OCI-LY7 (cell line): ENCODE measurements around the gene GGA1. TPM values are rescaled to one million over a fixed set of nuclear protein-coding genes. Genes with fewer than 3 reads are reported as not detected.
A peak's percentile ranks its signal among the peaks of the same experiment; 100 is the strongest.

Source experiments
- BruUV-seq: library from RNA; stranded (reverse); fragments of 400-500 nt; replicated peaks from 2 replicates; lab custom pipeline; 2021; lab: Mats Ljungman, UMichigan
- CTCF ChIA-PET: fragments of 300-600 bp; sonication (Branson Sonifier 250); formaldehyde crosslinking; loops from one replicate; lab custom pipeline; 2022; ENCODE audit warnings: antibody characterized with exemption; ENCODE audit not compliant: unreplicated experiment; lab: Charles Lee
- POLR2A ChIA-PET: fragments of 300-600 bp; sonication (Branson Sonifier 250); formaldehyde crosslinking; loops from one replicate; lab custom pipeline; 2022; ENCODE audit warnings: antibody characterized with exemption; lab: Charles Lee
- DNase-seq: peaks from one replicate; pipeline ENCODE4 v3.0.0-alpha.2; 2015; ENCODE audit warnings: low spot score
- H2AFZ ChIP-seq: fragments of 200-600 bp; sonication (generic), shearing (Covaris generic); 2 replicates; pipeline ENCODE4 v1.6.1; 2014; ENCODE audit warnings: mild to moderate bottlenecking, antibody characterized with exemption, low read length, moderate library complexity
- H3K27ac ChIP-seq: fragments of 200-600 bp; sonication (generic); 2 replicates; pipeline ENCODE4 v1.5.1; 2014; ENCODE audit warnings: mixed run types, low read depth, mild to moderate bottlenecking, moderate library complexity, low read length, inconsistent platforms; ENCODE audit not compliant: poor library complexity, severe bottlenecking
- H3K36me3 ChIP-seq: fragments of 200-600 bp; sonication (generic); 2 replicates; pipeline ENCODE4 v1.6.1; 2014; ENCODE audit warnings: mild to moderate bottlenecking, antibody characterized with exemption, low read length, moderate library complexity, mixed read lengths; ENCODE audit not compliant: insufficient read depth
- H3K4me1 ChIP-seq: fragments of 200-600 bp; sonication (generic); 2 replicates; pipeline ENCODE4 v1.5.1; 2014; ENCODE audit warnings: mild to moderate bottlenecking, low read length; ENCODE audit not compliant: insufficient read depth, poor library complexity, severe bottlenecking
- H3K4me2 ChIP-seq: fragments of 200-600 bp; sonication (generic); 2 replicates; pipeline ENCODE4 v1.6.1; 2014; ENCODE audit warnings: mild to moderate bottlenecking, low read length
- H3K4me3 ChIP-seq: fragments of 200-600 bp; sonication (generic); 2 replicates; pipeline ENCODE4 v1.5.1; 2014; ENCODE audit warnings: mild to moderate bottlenecking, low read depth, low read length; ENCODE audit not compliant: poor library complexity, severe bottlenecking
- H3K79me2 ChIP-seq: fragments of 200-600 bp; sonication (generic); 2 replicates; pipeline ENCODE4 v1.6.1; 2016; ENCODE audit warnings: low read depth, mild to moderate bottlenecking, low read length, moderate library complexity, mixed read lengths; ENCODE audit not compliant: insufficient read depth
- H3K9me2 ChIP-seq: fragments of 200-600 bp; sonication (generic); 2 replicates; pipeline ENCODE4 v1.6.1; 2016; ENCODE audit warnings: mild to moderate bottlenecking, low read length, mixed read lengths; ENCODE audit not compliant: insufficient read depth
- H3K9me3 ChIP-seq: fragments of 200-600 bp; sonication (generic); 2 replicates; pipeline ENCODE4 v1.6.1; 2014; ENCODE audit warnings: mild to moderate bottlenecking, mixed run types, low read length, mixed read lengths
- H4K20me1 ChIP-seq: fragments of 200-600 bp; sonication (generic); 2 replicates; pipeline ENCODE4 v1.6.1; 2014; ENCODE audit warnings: mild to moderate bottlenecking, antibody characterized with exemption, low read length, moderate library complexity, mixed read lengths; ENCODE audit not compliant: insufficient read depth
- EZH2phosphoT487 ChIP-seq: fragments of 200-600 bp; sonication (generic); IDR thresholded peaks from 2 replicates; pipeline ENCODE4 v1.6.1; 2018; ENCODE audit warnings: low read depth, borderline replicate concordance, mild to moderate bottlenecking, mixed run types, antibody characterized with exemption, low read length, moderate library complexity, mixed read lengths
- intact Hi-C: fragments of 100-400 bp; cut with micrococcal nuclease; formaldehyde crosslinking; loops from one replicate; pipeline ENCODE4 v1.10.0; 2022; ENCODE audit not compliant: unreplicated experiment
- total RNA-seq, 2 experiments: library from RNA; depleted of rRNA in 1 of 2; stranded (reverse); fragments of >200 nt in 1 of 2; shearing (Covaris generic) in 1 of 2; gene quantifications; 2 replicates each; pipeline ENCODE4 v1.2.3, GENCODE V29; 2014 to 2022
- TF ChIP-seq, protein P1 (sequence below): fragments of 200-600 bp; sonication (generic); conservative IDR thresholded peaks from 2 replicates; pipeline ENCODE4 v1.5.1; 2014; ENCODE audit warnings: mild to moderate bottlenecking, antibody characterized with exemption, low read length, moderate library complexity, mixed read lengths

The GGA1 gene
- total RNA-seq, 2 experiments from 2014 or later: 127 to 172 TPM

DNA sequence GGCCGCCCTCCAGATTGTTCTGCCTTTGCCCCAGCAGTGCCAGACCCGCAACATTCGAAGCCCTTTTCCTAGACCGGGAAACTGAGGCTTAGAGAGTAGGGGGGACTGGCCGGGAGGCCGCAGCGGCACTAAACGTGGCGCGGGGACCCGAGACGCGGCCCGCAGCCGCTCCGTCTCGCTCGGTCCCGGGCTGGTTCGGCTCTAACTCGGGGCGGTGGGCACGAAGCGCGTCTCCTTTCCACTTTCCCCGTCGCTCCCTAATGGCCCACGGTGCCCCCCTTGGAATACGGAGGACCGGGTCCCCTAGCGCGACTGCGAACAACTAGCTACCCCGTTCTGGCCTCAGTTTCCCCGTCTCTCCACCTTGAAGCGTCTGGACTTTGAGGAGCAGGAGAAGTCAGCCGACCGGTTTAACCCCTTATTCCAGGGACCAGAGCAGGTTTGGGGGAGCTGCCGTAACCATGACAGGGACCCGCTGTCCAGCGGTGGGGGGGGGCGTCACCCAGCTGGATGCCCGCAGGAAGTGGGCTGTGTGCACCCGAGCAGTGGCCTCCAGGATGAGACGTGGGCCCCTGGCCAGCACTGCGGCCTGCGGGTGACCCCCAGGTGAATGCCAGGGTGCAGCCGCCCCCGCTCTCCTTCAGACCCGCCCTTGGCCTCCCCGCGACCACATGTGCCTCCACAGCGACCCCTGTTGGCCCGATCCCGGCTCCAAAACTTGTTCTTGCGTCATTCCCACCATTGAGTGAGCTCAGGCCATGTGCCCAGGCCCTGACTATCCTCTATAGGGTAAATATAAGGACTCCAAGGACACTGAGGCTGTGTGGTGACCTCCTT is 47.2 kb upstream of the GGA1 start:
- H3K27ac ChIP-seq: no peak overlapping the region
- BruUV-seq: no TSS peak
- H3K79me2 ChIP-seq: no peaks in the 10 kb centered on the region
- H2AFZ ChIP-seq: peak overlapping the region; percentile 43; the same call in 1 of the 2 replicates
- no peak overlapping the region for H3K4me2 ChIP-seq
- CTCF ChIA-PET: interaction anchor here (0.6 to 1.1 kb wide), 4 partner anchors 14 to 62 kb away, joined by 3 read pairs; no protein-coding TSS in a partner anchor
- no peaks in the 10 kb centered on the region for H3K4me1 ChIP-seq
- intact Hi-C loops: no loop called here
- POLR2A ChIA-PET: interaction anchor here (1.0 kb wide), 1 partner anchor 19 kb away, joined by 3 read pairs; no protein-coding TSS in a partner anchor
- H3K9me3 ChIP-seq: no peaks in the 10 kb centered on the region
- no peaks in the 10 kb centered on the region for H3K36me3 ChIP-seq
- no peaks in the 10 kb centered on the region for H3K9me2 ChIP-seq
- no peak overlapping the region for H3K4me3 ChIP-seq
- TF ChIP-seq EZH2phosphoT487: no peak
- TF ChIP-seq, protein P1, sequence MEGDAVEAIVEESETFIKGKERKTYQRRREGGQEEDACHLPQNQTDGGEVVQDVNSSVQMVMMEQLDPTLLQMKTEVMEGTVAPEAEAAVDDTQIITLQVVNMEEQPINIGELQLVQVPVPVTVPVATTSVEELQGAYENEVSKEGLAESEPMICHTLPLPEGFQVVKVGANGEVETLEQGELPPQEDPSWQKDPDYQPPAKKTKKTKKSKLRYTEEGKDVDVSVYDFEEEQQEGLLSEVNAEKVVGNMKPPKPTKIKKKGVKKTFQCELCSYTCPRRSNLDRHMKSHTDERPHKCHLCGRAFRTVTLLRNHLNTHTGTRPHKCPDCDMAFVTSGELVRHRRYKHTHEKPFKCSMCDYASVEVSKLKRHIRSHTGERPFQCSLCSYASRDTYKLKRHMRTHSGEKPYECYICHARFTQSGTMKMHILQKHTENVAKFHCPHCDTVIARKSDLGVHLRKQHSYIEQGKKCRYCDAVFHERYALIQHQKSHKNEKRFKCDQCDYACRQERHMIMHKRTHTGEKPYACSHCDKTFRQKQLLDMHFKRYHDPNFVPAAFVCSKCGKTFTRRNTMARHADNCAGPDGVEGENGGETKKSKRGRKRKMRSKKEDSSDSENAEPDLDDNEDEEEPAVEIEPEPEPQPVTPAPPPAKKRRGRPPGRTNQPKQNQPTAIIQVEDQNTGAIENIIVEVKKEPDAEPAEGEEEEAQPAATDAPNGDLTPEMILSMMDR: peak; percentile 84
- no peaks in the 10 kb centered on the region for H4K20me1 ChIP-seq
- DNase-seq: peak; percentile 73

DNA sequence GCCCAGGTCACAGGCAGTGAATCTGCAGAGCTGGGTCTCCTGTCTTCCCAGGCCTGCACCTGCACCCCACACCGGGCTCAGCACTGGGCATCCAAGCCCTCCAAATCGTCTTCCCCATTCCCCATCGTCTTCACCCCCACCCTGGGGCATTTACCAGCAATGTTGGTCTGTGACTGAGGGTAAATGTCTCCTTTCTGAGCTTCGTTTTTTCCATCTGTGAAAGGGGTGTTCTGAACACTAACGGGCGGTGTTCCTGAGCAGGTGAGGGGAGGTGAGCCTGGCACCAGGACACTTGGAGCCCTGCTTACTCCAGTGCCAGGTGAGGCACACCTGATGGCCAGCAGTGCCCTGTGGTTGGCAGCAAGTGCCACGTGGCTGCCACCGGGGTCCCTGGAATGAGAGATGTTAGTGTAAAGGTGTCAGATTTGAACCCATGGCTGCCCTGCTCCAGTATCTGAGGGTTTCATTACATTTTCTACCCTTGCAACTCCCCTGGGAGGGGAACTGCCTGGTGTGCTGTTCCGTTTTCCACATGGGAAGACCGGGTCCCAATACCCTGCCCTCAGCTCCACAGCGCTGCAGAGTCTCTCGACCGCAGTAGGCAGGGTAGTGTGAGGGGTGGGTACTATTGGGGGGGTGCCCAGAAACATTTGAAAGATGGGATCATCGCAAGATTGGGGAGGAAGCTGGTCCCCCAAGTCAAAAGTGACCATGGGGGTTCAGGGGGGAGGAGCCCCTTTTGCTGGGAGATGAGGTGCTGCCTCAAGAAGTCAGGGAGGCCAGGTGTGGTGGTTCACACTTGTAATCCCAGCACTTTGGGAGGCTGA is 46.4 kb upstream of the GGA1 start:
- intact Hi-C loops: no loop called here
- Histone ChIP-seq H3K27ac (no peak overlapping the region), H4K20me1 (no peaks in the 10 kb centered on the region), H3K9me3 (no peaks in the 10 kb centered on the region), H3K4me1 (peaks cover 4% of the 10 kb centered on the region), H3K4me3 (no peak overlapping the region), H3K4me2 (no peak overlapping the region), H2AFZ (peak overlapping the region; percentile 43; the same call in 1 of the 2 replicates), H3K79me2 (no peaks in the 10 kb centered on the region), H3K36me3 (no peaks in the 10 kb centered on the region), H3K9me2 (no peaks in the 10 kb centered on the region)
- no peak for TF ChIP-seq EZH2phosphoT487
- TF ChIP-seq, protein P1: peak; percentile 3; the same call in 1 of the 2 replicates
- no TSS peak for BruUV-seq
- ChIA-PET POLR2A (interaction anchor here (1.0 kb wide), 1 partner anchor 20 kb away, joined by 3 read pairs; no protein-coding TSS in a partner anchor), CTCF (interaction anchor here (0.6 to 1.1 kb wide), 5 partner anchors 13 to 238 kb away, joined by 3 read pairs; no protein-coding TSS in a partner anchor)
- no peak for DNase-seq
